T47D (cell line): Measurements from ENCODE around the gene FER1L5.

Source experiments
- DNase-seq, 2 experiments: peaks; one replicate each; pipeline versions ENCODE4 v3.0.0 to v3.0.0-alpha.2; 2011 to 2012; ENCODE audit warnings: low read depth in 1 of 2, low spot score in 1 of 2
- JUND ChIP-seq: IDR thresholded peaks from 2 replicates; pipeline ENCODE4 v1.6.1; 2012; ENCODE audit warnings: low read depth
- in situ Hi-C: cut with HindIII; loops from 2 replicates; pipeline ENCODE4 v1.10.0; 2016; ENCODE audit warnings: low sequenced_read_pairs, low pct_unique_long_range_greater_than_20kb

Gene FER1L5

DNA sequence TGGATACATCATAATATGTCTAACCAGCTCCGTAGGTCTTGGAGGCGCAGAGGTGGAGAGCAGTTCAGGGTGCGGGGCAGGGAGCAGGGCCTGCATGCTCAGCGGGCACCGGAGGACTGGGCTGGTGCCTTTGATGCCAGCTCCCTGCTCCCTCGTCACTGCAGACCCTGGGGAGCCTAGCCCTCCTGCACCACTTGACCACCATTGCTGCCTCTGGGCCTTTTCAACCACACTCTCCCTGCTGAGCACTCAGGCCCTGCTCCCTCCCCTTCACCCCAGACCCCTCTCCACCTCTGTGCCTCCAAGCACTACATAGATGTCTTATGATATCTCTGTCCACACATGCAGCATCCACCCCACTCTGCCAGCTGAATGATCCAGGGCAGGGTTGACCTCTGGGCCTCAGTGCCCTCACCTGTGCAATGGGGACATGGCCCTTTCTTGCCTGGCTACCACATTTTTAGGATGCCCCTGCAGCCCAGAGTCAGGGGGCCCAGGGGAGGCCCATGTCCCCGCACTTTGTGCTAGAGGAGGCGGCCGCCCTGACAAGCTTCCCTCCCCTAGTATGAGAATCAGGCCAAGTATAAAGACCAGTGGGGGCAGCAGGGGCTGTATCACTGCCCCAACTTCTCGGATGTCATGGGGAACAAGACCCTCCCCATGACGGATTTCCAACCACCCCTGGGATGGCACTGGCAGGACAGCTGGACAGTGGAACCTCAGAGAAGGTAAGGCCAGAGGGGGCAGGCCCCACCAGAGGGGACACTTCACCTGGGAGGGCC, 46.3 kb downstream of the FER1L5 start:
- DNase-seq: no peak
- TF ChIP-seq JUND: no peak
- in situ Hi-C loops: no loop called here

DNA sequence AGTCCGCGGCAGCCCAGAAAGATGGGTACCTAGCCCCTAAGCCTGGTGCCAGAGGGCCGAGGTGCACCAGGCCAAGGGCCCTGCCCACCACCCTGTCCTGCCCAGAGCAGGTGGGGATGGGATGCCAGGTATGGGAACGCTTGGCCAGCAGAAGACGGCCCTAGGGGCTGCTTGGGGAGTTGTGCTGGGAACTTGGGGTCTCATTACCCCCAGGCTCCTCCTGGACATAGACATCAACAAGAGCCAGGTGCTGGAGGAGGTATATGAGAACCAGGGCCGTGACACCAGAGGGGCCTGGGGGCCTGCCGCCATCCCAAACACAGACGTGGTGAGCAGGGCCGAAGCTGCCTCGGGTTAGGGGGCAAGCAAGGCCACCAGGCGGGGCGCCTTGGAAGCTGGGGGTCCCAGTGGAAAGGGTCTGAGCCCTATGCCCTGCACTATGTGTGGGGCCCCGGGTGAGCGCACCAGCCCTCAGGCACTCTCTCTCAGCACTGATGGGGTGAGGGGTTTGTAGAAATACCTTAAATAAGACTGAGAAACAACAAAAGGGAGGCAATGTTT, 46.9 kb downstream of the FER1L5 start:
- in situ Hi-C loops: no loop called here
- no peak for TF ChIP-seq JUND
- DNase-seq: no peak

DNA sequence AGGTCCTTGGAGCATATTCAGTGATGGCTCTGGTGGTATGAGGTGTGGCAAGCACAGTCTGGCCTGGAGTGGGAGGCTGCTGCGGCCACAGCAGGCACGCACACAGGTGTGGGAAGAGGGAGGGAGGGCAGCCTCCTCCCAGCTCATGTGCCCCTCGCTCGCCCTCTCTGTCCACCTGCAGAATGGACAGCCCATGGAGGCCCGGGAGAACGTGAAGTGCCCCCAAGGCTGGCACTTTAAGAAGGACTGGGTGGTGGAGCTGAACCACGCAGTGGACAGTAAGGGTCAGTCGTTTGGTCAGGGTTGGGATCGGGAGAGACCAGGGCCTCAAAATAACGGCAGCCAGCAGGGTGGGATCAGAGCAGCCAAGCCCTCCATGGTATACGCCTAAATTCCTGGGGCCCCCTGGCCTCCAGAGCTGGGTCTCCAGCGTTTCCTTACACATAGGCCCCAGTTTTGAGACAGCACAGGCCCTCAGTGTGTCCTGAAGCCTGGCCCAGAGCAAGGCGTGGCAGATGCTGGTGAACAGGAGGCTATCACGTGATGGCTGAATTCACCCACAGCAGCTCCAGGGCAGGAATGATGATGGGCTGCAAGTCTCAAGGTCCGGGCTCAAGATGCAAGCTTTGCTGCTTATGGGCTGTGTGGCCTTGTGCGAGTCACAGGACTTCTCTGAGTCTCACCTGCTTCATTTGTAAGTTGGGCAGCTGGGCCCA, 47.9 kb downstream of the FER1L5 start:
- no peak for DNase-seq
- TF ChIP-seq JUND: no peak

DNA sequence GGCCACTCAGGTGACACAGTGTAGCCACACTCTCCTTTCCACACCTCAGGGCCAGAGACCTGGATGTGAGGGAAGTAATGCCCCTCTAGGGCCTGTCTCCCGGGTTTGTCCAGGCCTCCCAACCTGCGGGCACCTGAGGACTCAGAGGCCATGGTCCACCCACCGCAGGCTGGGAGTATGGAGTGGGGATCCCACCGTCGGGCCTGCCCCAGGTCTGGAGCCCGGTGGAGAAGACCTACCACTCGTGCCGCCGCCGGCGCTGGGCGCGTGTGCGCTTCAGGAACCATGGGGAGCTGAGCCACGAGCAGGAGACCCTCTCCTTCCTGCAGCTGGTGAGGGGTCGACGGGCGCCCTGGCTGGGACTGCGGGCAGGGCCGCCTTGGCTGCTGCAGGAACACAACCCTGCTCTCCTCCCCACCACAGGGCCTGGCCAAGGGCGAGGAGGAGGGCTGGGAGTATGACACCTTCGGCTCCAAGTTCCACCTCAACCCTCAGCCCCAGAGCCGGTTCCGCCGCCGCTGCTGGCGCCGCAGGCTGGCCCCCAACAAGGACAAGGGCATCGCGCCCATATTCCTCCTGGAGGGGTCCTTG, 48.6 kb downstream of the FER1L5 start:
- DNase-seq: no peak
- TF ChIP-seq JUND: no peak
- in situ Hi-C loops: no loop called here

More for the DNA sequence above, 47.9 kb downstream of the FER1L5 start:
- in situ Hi-C loops: no loop called here

DNA sequence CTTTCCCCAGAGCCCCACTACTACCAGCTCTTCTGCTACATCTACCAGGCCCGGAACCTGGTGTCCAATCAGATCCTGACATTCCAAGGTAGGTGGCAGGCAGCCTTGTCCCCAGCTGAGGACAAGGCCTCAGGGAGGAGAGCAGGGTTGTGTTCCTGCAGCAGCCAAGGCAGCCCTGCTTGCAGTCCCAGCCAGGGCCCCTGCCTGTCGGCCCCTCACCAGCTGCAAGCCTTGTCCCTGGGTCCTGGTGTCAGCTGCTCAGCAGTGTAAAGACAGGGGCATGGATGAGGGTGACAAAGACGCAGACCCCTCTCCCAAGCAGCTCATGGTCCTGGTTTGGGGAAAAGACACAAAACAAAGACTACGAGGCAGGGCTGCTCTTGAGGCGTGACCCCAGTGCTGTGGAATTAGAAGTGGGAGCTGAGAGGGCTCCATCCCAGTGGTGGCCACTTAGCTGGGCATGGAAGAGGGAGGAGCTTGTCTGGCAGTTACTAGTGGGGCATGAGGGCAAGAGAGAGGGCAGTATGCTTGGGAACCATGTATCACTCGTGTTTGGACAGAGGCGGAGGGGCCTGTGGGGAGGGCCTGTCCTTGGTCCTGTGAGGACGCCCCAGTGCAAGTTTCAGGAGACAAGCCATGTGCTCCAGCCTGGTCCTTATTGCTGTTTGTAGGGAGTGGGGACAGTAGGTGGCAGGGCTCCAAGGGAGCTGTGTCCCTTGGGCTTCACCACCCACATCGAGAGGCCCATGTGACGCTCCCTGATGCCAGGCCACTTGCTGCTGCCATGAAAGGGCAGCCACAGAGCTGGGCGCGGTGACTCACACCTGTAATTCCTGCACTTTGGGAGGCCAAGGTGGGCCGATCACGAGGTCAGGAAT, 49.8 kb downstream of the FER1L5 start:
- in situ Hi-C loops: no loop called here
- no peak for TF ChIP-seq JUND
- DNase-seq: no peak

DNA sequence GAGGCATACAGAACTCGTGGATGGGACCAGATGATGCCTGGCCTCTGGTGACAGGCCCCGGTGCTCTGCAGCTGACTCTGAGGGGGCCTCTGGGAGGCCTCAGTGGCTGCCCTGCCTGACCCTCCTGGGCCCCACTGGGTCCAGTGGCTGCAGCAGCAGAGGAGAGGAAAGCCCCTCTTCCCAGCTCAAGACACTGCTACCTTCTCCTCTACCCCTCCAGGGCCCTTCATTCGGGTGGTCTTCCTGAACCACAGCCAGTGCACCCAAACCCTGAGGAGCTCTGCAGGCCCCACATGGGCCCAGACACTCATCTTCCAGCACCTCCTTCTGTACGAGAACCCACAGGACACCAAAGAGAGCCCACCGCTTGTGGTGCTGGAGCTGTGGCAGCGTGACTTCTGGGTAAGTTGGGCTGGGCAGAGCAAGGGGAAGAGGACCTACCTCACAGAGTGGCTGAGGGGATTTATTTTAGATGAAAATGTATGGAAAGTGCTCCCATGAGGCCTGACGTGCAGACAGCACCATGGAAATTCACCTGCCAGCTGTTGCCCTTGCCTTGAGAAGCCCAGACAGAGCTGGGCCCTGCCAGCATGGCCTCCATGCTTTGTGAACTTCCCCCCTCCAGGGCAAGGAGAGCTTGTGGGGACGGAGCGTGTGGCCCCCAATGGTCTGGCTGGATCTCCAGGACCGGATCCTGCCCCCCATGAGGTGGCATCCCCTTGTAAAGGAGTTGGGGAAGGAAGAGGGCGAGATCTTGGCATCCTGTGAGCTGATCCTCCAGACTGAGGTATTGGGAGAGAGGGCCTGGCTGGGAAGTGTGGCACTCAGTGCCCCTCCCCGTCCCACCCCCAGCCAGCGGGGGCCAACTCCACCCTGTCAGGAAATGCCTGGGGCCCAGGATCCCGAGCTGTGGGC, 51.0 kb downstream of the FER1L5 start:
- DNase-seq: no peak
- in situ Hi-C loops: no loop called here
- TF ChIP-seq JUND: no peak

DNA sequence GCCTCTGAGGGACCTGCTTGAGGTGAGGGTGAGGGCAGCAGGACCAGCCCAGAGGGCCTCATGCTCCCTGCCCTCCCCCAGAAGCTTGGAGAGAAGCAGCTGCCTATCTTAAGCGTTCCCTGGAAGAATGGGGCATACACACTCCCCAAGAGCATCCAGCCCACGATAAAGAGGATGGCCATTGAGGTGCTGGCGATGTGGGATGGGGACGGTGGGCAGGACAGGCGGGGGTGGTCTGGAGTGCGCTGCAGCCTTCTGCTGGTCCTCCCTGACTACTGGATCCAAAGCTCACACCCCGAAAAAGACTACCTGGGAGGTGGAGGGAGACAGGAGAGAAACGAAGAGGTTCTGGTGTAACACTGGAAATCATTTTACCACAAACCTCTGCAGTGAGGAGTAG, 51.7 kb downstream of the FER1L5 start:
- in situ Hi-C loops: no loop called here
- no peak for TF ChIP-seq JUND

DNA sequence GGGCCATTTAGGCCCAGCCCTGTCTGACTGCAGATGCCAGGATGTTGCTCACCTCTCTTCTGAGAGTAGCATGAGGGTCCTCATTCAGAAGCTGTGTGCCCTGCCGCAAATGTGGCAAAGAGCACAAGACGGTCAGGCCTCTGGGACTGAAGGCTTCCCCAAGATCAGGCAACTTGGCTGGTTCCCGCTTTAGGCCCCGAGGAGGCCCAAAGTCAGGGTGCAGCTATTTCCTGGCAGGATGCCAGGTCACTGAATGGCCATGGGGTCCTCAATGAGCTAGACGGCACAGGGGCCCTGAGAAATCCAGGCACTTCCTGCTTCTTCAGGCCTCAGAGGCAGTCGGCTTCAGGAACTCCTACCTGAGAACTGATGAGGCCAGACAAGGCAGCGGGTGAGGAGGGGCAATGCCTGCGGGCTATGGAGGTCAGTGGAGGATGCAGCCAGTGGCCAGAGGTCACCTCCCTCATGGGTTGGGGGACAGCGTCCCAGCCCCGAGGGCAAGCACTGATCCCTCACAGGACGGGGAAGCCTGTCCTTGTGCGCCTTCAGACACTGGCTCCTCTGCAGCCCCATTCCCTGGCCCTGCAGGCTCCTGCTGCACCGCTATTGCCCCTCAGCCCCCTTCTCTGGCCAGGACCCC, 52.4 kb downstream of the FER1L5 start:
- in situ Hi-C loops: no loop called here
- TF ChIP-seq JUND: no peak
- DNase-seq: no peak

More for the DNA sequence above, 51.7 kb downstream of the FER1L5 start:
- no peak for DNase-seq

DNA sequence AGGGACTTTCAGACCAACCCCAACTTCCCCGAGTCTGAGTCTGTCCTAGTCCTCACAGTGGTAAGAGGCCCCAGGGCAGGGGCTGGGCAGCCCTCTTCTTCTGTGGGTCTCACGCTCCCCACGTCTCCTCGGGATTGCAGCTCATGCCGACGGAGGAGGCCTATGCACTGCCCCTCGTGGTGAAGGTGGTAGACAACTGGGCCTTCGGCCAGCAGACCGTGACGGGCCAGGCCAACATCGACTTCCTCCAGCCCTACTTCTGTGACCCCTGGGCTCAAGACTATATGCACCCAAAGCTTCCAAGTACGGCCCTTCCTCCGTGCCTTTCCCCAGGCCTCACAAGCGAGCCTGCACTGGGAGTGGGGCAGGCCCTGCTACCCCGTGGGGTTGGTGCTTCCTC, 53.0 kb downstream of the FER1L5 start:
- no peak for TF ChIP-seq JUND
- no peak for DNase-seq
- in situ Hi-C loops: no loop called here

DNA sequence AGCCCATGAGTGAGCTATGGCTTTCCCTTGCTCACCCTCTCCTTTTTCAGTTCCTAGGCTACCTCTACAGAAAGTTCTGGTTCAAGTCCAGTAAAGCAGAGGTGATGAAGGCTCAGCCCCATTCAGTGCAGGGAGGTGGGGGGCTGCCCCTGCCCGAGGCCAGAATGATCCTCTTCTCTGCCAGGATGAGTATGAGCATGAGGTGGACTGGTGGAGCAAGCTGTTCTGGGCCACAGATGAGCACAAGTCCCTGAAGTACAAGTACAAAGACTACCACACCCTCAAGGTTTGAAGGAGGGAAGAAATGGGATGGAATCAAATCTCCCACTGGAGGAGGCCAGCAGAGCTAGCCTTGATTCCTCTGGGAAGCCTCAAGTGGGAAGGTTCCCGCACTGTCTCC, 54.9 kb downstream of the FER1L5 start:
- no peak for DNase-seq
- TF ChIP-seq JUND: no peak
- in situ Hi-C loops: no loop called here
